Adrenal gland (tissue), 12 donors: Measurements from ENCODE around the gene MAPRE3. TPM values are rescaled to one million over a fixed set of nuclear protein-coding genes. Genes with fewer than 3 reads are reported as not detected.

Experiments used
- DNase-seq, 7 donors: peaks; one replicate each; pipeline ENCODE4 v3.0.0-alpha.2; 2019 to 2020
- H3K27ac ChIP-seq, 5 donors: fragments of 200-600 bp; sonication (generic) in 4 of 5; 1 replicate in 3 of 5; 2 replicates in 2 of 5; pipeline versions ENCODE4 v1.5.1 to v1.8.0; 2016 to 2020; ENCODE audit warnings: mild to moderate bottlenecking in 1 of 5
- H3K27me3 ChIP-seq: fragments of 200-600 bp; 2 replicates; pipeline ENCODE4 v1.8.0; 2021
- H3K36me3 ChIP-seq, 2 donors: fragments of 200-600 bp; replicated peaks in 1 of 2; 1 replicate in 1 of 2; 2 replicates in 1 of 2; pipeline versions ENCODE4 v1.5.1 to v1.8.0; 2018 to 2022
- H3K4me1 ChIP-seq, 2 donors: fragments of 200-600 bp; replicated peaks in 1 of 2; 1 replicate in 1 of 2; 2 replicates in 1 of 2; pipeline versions ENCODE4 v1.5.1 to v1.8.0; 2018 to 2021
- H3K4me3 ChIP-seq, 4 donors: fragments of 200-600 bp; sonication (generic) in 3 of 4; one replicate each; pipeline ENCODE4 v1.5.1; 2016 to 2018
- H3K9me3 ChIP-seq, 3 donors: fragments of 200-600 bp; sonication (generic) in 1 of 3; replicated peaks in 1 of 3; 1 replicate in 2 of 3; 2 replicates in 1 of 3; pipeline versions ENCODE4 v1.5.1 to v1.8.0; 2016 to 2021
- CTCF ChIP-seq, 6 experiments: fragments of 450-650 bp in 4 of 6; fragments of 200-600 bp in 2 of 6; sonication (generic) in 1 of 6; IDR thresholded peaks; 1 replicate in 5 of 6; 2 replicates in 1 of 6; pipeline versions ENCODE4 v1.5.1 to v1.8.0; 2016 to 2021; ENCODE audit warnings: antibody characterized with exemption in 6 of 6, mild to moderate bottlenecking in 2 of 6, moderate library complexity in 1 of 6
- POLR2A ChIP-seq, 2 donors: fragments of 450-650 bp; IDR thresholded peaks; one replicate each; pipeline ENCODE4 v1.6.1; 2017; ENCODE audit warnings: antibody characterized with exemption in 2 of 2, mild to moderate bottlenecking in 2 of 2, moderate library complexity in 1 of 2
- WGBS, 4 donors: extraction: QIAGEN DNeasy Blood & Tissue Kit in 2 of 4; methylation state at CpG; one replicate each; pipeline versions ENCODE4 v1.1.5 to v1.1.7; 2013 to 2017; 5-methylcytosine and 5-hydroxymethylcytosine counted together
- intact Hi-C, 2 donors: fragments of 100-400 bp; cut with DNase I; formaldehyde crosslinking; loops; one replicate each; pipeline versions ENCODE4 v1.14.1 to v1.15.0; 2022 to 2023
- polyA plus RNA-seq, 3 donors: library from polyadenylated mRNA; stranded (reverse); fragments of 200-250 nt in 2 of 3; fragments of 350-450 nt in 1 of 3; fragmentation: Illumina TruSeq in 1 of 3; extraction: RNeasy Lipid Tissue Mini Kit (QIAGEN cat#74804) in 1 of 3; gene quantifications; one replicate each; pipeline ENCODE4 v1.2.3, GENCODE V29; 2013 to 2014
- total RNA-seq, 9 donors: library from RNA; depleted of rRNA in 4 of 9; stranded (reverse); fragments of >200 nt in 4 of 9; fragments of 120-200 nt in 1 of 9; fragmentation: NEBNext Ultra II Directional in 1 of 9; extraction: Animal tissue kit (Norgen Biotek cat#: 25700) in 1 of 9; gene quantifications; one replicate each; pipeline versions ENCODE4 v1.1.0 to v1.2.4, GENCODE V29; 2013 to 2023
- donor health status: healthy with polysubstance abuse.
- donor health status: Bipolar disorder and iron deficiency.
- donor health status: DM: yes; HTN: yes; CAD: no.
- donor health status: DM: no; HTN: no; CAD: no.
- donor health status: DM: no; HTN: no; CAD: no.
- donor health status: DM: yes; HTN: yes; CAD: no.

The MAPRE3 gene
- total and polyA plus RNA-seq, 12 donors = 11.0 to 73.0 (median 19.3) TPM

- intact Hi-C loops = loop anchor here in 1 of 2 donors (10.0 kb wide), 1 partner anchor 45 kb away; the partner anchor contains the start of gene KHK
- Histone ChIP-seq H3K4me3 (no peak overlapping the region), H3K27ac (no peak overlapping the region), H3K27me3 (no peaks in the 10 kb centered on the region), H3K9me3 (no peaks in the 10 kb centered on the region), H3K4me1 (peaks cover 6 to 19% of the 10 kb centered on the region in 2 donors), H3K36me3 (peaks cover 0 to 70% of the 10 kb centered on the region in 2 donors)
- DNase-seq = no peak
- WGBS, 4 donors = 91 to 96% (median 94%) methylated on average over 4 to 6 of the region's 6 CpGs
- TF ChIP-seq POLR2A (IDR thresholded peaks at IDR 0.05) (no peak), CTCF (IDR thresholded peaks at IDR 0.05) (no peak)
Measured at GRCh38 chr2:27039426-27039825, 69.0 kb downstream of the MAPRE3 start.

DNA sequence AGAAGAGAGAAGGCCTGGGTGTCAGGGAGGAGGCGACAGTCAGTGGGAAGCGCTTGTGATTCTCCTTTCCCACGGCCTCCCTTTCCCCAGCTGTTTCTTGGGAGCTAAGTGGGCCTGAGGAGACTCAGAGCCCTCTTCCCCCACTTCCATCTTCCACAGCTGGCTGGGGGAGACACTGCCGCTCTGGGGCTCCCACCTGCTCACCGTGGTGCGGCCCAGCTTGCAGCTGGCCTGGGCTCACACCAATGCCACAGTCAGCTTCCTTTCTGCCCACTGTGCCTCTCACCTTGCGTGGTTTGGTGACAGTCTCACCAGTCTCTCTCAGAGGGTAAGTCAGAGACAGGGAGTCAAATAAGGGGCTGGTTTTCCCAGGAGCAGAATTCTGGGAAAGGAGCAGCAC is 69.4 kb downstream of the MAPRE3 start:
- H3K4me1 ChIP-seq = peaks cover 6 to 15% of the 10 kb centered on the region in 2 donors
- peaks cover 0 to 69% of the 10 kb centered on the region in 2 donors for H3K36me3 ChIP-seq
- TF ChIP-seq CTCF (IDR thresholded peaks at IDR 0.05) (no peak), POLR2A (IDR thresholded peaks at IDR 0.05) (no peak)
- 95 to 97% (median 96%) methylated on average over 7 of the region's 7 CpGs for WGBS, 4 donors
- no peaks in the 10 kb centered on the region for H3K9me3 ChIP-seq
- H3K4me3 ChIP-seq = no peak overlapping the region
- no peak overlapping the region for H3K27ac ChIP-seq
- no peaks in the 10 kb centered on the region for H3K27me3 ChIP-seq
- intact Hi-C loops = loop anchor here in 1 of 2 donors (10.0 kb wide), 1 partner anchor 45 kb away; the partner anchor contains the start of gene KHK
- no peak for DNase-seq

- WGBS, 4 donors = 94 to 97% (median 96%) methylated on average over 7 to 8 of the region's 8 CpGs
- DNase-seq = no peak
- no peak for TF ChIP-seq CTCF (IDR thresholded peaks at IDR 0.05)
- no peak for TF ChIP-seq POLR2A (IDR thresholded peaks at IDR 0.05)
Measured at GRCh38 chr2:27040282-27040681, 69.8 kb downstream of the MAPRE3 start.

GRCh38 chr2:27041752-27042151 is 71.3 kb downstream of the MAPRE3 start:
- no peaks in the 10 kb centered on the region for H3K9me3 ChIP-seq
- DNase-seq = peak in 2 of 7 donors; percentile 40 to 51
- no peak overlapping the region for H3K4me3 ChIP-seq
- peaks cover 6 to 13% of the 10 kb centered on the region in 2 donors for H3K4me1 ChIP-seq
- peak overlapping the region in 2 of 5 donors; percentile 10 to 52 for H3K27ac ChIP-seq
- TF ChIP-seq CTCF (IDR thresholded peaks at IDR 0.05) (no peak), POLR2A (IDR thresholded peaks at IDR 0.05) (no peak)
- intact Hi-C loops = no loop called here
- 25 to 42% (median 38%) methylated on average over 5 of the region's 5 CpGs for WGBS, 4 donors
- no peaks in the 10 kb centered on the region for H3K27me3 ChIP-seq
- peaks cover 0 to 50% of the 10 kb centered on the region in 2 donors for H3K36me3 ChIP-seq

More at GRCh38 chr2:27040282-27040681, 69.8 kb downstream of the MAPRE3 start:
- no peaks in the 10 kb centered on the region for H3K9me3 ChIP-seq
- no peak overlapping the region for H3K4me3 ChIP-seq
- H3K36me3 ChIP-seq = peaks cover 0 to 64% of the 10 kb centered on the region in 2 donors
- no peak overlapping the region for H3K27ac ChIP-seq
- H3K27me3 ChIP-seq = no peaks in the 10 kb centered on the region
- intact Hi-C loops = no loop called here
- peaks cover 6 to 13% of the 10 kb centered on the region in 2 donors for H3K4me1 ChIP-seq
